Neural progenitor cell (in vitro differentiated cells): Measurements from ENCODE around the gene GLTP.

Source experiments
- EZH2 ChIP-seq: fragments of 200-600 bp; sonication (generic); IDR thresholded peaks from 2 replicates; pipeline ENCODE4 v1.6.1; 2017; ENCODE audit warnings: antibody characterized with exemption, mild to moderate bottlenecking, moderate library complexity
- EZH2phosphoT487 ChIP-seq: fragments of 200-600 bp; sonication (generic); IDR thresholded peaks from 2 replicates; pipeline ENCODE4 v1.6.1; 2017; ENCODE audit warnings: antibody characterized with exemption
- TF ChIP-seq, protein P1 (sequence below): fragments of 200-600 bp; sonication (generic); IDR thresholded peaks from 2 replicates; pipeline ENCODE4 v1.5.1; 2017; ENCODE audit warnings: antibody characterized with exemption, mild to moderate bottlenecking

DNA sequence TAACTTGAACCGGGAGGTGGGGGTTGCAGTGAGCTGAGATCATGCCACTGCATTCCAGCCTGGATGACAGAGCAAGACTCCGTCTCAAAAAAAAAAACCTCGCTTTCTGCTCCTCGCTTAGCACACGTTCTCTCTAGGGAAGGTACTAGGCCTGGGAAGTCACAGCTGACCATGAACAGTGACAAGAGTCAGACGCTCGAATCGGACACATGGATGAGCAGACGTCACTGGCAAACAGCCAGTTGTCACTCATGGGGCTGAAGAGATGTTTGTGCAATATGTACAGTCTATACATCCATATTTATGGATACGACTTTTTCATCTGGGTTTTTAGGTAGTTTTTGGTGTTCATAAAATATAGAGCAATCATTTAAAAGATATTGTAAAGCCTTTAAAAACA lies 39.1 kb upstream of the GLTP start:
- TF ChIP-seq, protein P1, sequence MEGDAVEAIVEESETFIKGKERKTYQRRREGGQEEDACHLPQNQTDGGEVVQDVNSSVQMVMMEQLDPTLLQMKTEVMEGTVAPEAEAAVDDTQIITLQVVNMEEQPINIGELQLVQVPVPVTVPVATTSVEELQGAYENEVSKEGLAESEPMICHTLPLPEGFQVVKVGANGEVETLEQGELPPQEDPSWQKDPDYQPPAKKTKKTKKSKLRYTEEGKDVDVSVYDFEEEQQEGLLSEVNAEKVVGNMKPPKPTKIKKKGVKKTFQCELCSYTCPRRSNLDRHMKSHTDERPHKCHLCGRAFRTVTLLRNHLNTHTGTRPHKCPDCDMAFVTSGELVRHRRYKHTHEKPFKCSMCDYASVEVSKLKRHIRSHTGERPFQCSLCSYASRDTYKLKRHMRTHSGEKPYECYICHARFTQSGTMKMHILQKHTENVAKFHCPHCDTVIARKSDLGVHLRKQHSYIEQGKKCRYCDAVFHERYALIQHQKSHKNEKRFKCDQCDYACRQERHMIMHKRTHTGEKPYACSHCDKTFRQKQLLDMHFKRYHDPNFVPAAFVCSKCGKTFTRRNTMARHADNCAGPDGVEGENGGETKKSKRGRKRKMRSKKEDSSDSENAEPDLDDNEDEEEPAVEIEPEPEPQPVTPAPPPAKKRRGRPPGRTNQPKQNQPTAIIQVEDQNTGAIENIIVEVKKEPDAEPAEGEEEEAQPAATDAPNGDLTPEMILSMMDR, result no peak
- TF ChIP-seq EZH2, result no peak
- no peak for TF ChIP-seq EZH2phosphoT487
